ENCODE data around the gene IGSF6. TPM values are rescaled to one million over a fixed set of nuclear protein-coding genes. Genes with fewer than 3 reads are reported as not detected.
"Not testable (repeated sequence)": the region's sequence is repeated elsewhere in the genome, so short reads cannot be mapped to it uniquely, and the experiment has no call there.

The IGSF6 gene
- polyA plus RNA-seq, 3 donors, result 86.2 to 276 (median 159) TPM

DNA sequence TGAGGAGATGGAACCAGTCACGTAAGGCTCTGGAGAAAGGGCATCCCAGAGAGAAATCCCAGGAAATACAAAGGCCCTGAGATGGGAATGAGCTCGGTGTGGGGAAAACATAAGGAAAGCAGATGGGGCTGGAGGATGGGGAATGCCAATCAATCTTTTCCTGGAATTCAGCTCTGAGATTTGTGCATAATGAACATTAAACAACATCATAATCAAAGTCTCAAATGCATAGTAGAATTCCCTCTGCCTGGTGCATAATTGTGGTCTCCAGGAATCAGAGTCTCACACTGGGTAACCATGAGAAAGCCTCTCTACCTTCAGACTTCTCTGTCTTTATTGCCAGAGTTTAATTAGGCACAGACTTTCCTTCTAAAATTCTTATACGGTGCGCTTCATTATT lies 42.2 kb upstream of the IGSF6 start:
- H3K4me3 ChIP-seq (replicated peaks in 1 of 3; ENCODE audit: low read depth in 2 of 3, low read length in 3 of 3), result no peak overlapping the region
- H3K9me3 Mint-ChIP-seq, result peaks cover 0 to 3% (median 0%) of the 10 kb centered on the region in 7 donors
- no peak overlapping the region for H3K4me2 ChIP-seq (replicated peaks; ENCODE audit: extremely low read depth, low read length, poor library complexity, severe bottlenecking)
- intact Hi-C loops (cut with micrococcal nuclease), result no loop called here
- H3K4me1 ChIP-seq (ENCODE audit: control insufficient read depth in 1 of 2, insufficient read depth in 2 of 2, low read length in 2 of 2), result no peaks in the 10 kb centered on the region
- H3K27me3 ChIP-seq (ENCODE audit: control insufficient read depth in 2 of 2, insufficient read depth in 2 of 2, low read length in 2 of 2), result no peaks in the 10 kb centered on the region
- H3K36me3 ChIP-seq (replicated peaks in 1 of 2; ENCODE audit: control insufficient read depth in 1 of 2, insufficient read depth in 2 of 2, low read length in 2 of 2), result no peaks in the 10 kb centered on the region
- no peak overlapping the region for H3K27ac Mint-ChIP-seq
- TF ChIP-seq, protein P1, sequence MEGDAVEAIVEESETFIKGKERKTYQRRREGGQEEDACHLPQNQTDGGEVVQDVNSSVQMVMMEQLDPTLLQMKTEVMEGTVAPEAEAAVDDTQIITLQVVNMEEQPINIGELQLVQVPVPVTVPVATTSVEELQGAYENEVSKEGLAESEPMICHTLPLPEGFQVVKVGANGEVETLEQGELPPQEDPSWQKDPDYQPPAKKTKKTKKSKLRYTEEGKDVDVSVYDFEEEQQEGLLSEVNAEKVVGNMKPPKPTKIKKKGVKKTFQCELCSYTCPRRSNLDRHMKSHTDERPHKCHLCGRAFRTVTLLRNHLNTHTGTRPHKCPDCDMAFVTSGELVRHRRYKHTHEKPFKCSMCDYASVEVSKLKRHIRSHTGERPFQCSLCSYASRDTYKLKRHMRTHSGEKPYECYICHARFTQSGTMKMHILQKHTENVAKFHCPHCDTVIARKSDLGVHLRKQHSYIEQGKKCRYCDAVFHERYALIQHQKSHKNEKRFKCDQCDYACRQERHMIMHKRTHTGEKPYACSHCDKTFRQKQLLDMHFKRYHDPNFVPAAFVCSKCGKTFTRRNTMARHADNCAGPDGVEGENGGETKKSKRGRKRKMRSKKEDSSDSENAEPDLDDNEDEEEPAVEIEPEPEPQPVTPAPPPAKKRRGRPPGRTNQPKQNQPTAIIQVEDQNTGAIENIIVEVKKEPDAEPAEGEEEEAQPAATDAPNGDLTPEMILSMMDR (IDR thresholded peaks at IDR 0.05), result no peak
- peaks cover 8% of the 10 kb centered on the region for H3K4me1 Mint-ChIP-seq
- H3K27ac ChIP-seq (ENCODE audit: low read depth in 1 of 2, low read length in 2 of 2), result no peak overlapping the region
- no peak for DNase-seq
- no peak overlapping the region for H3K4me3 Mint-ChIP-seq
- peaks cover 0 to 8% (median 8%) of the 10 kb centered on the region in 3 donors for H3K27me3 Mint-ChIP-seq (ENCODE audit: low read depth in 3 of 3)
- H2AFZ ChIP-seq (ENCODE audit: insufficient read depth, low read depth, low read length, poor library complexity, severe bottlenecking), result no peak overlapping the region
- H3K9me3 ChIP-seq (replicated peaks in 1 of 2; ENCODE audit: control insufficient read depth in 1 of 2, insufficient read depth in 1 of 2, low read length in 2 of 2), result no peaks in the 10 kb centered on the region
- no peak overlapping the region for H3K9ac ChIP-seq (ENCODE audit: insufficient read depth, low read length, poor library complexity, severe bottlenecking)
- no peaks in the 10 kb centered on the region for H3K79me2 ChIP-seq (ENCODE audit: insufficient read depth, low read length)
- H4K20me1 ChIP-seq (ENCODE audit: insufficient read depth, low read length), result no peaks in the 10 kb centered on the region
- WGBS (ENCODE audit: insufficient coverage), result 100% methylated on average over 1 of the region's 4 CpGs
- H3K36me3 Mint-ChIP-seq, result no peaks in the 10 kb centered on the region

DNA sequence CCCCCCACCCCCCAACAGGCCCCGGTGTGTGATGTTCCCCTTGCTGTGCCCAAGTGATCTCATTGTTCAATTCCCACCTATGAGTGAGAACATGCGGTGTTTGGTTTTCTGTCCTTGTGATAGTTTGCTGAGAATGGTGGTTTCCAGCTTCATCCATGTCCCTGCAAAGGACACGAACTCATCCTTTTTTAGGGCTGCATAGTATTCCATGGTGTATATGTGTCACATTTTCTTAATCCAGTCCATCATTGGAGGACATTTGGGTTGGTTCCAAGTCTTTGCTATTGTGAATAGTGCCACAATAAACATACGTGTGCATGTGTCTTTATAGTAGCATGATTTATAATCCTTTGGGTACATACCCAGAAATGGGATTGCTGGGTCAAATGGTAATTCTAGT lies 38.6 kb upstream of the IGSF6 start:
- peaks cover 0 to 22% (median 13%) of the 10 kb centered on the region in 3 donors for H3K27me3 Mint-ChIP-seq (ENCODE audit: low read depth in 3 of 3)
- H3K9ac ChIP-seq (ENCODE audit: insufficient read depth, low read length, poor library complexity, severe bottlenecking); H3K4me3 Mint-ChIP-seq; H3K36me3 Mint-ChIP-seq; H3K4me2 ChIP-seq (replicated peaks; ENCODE audit: extremely low read depth, low read length, poor library complexity, severe bottlenecking); H3K79me2 ChIP-seq (ENCODE audit: insufficient read depth, low read length); H3K27ac ChIP-seq (ENCODE audit: low read depth in 1 of 2, low read length in 2 of 2); H3K27me3 ChIP-seq (ENCODE audit: control insufficient read depth in 2 of 2, insufficient read depth in 2 of 2, low read length in 2 of 2); intact Hi-C loops (cut with micrococcal nuclease); H4K20me1 ChIP-seq (ENCODE audit: insufficient read depth, low read length); H3K4me1 Mint-ChIP-seq; DNase-seq; H3K36me3 ChIP-seq (replicated peaks in 1 of 2; ENCODE audit: control insufficient read depth in 1 of 2, insufficient read depth in 2 of 2, low read length in 2 of 2); H3K4me1 ChIP-seq (ENCODE audit: control insufficient read depth in 1 of 2, insufficient read depth in 2 of 2, low read length in 2 of 2); H2AFZ ChIP-seq (ENCODE audit: insufficient read depth, low read depth, low read length, poor library complexity, severe bottlenecking); H3K27ac Mint-ChIP-seq; H3K4me3 ChIP-seq (replicated peaks in 1 of 3; ENCODE audit: low read depth in 2 of 3, low read length in 3 of 3); H3K9me3 ChIP-seq (replicated peaks in 1 of 2; ENCODE audit: control insufficient read depth in 1 of 2, insufficient read depth in 1 of 2, low read length in 2 of 2); H3K9me3 Mint-ChIP-seq: not testable (repeated sequence)
- WGBS (ENCODE audit: insufficient coverage), result 100% methylated on average over 1 of the region's 4 CpGs

Data from CD14-positive monocyte (primary cell).